ENCODE results near the gene MAPKAP1. TPM values are rescaled to one million over a fixed set of nuclear protein-coding genes. Genes with fewer than 3 reads are reported as not detected.

MAPKAP1 gene
- total and polyA plus RNA-seq, 2 of the 13 experiments (the other 11 are each of a cell fraction or from before 2014, with no cell fraction given), result 45.0 to 64.3 TPM

- TF ChIP-seq, protein P1, sequence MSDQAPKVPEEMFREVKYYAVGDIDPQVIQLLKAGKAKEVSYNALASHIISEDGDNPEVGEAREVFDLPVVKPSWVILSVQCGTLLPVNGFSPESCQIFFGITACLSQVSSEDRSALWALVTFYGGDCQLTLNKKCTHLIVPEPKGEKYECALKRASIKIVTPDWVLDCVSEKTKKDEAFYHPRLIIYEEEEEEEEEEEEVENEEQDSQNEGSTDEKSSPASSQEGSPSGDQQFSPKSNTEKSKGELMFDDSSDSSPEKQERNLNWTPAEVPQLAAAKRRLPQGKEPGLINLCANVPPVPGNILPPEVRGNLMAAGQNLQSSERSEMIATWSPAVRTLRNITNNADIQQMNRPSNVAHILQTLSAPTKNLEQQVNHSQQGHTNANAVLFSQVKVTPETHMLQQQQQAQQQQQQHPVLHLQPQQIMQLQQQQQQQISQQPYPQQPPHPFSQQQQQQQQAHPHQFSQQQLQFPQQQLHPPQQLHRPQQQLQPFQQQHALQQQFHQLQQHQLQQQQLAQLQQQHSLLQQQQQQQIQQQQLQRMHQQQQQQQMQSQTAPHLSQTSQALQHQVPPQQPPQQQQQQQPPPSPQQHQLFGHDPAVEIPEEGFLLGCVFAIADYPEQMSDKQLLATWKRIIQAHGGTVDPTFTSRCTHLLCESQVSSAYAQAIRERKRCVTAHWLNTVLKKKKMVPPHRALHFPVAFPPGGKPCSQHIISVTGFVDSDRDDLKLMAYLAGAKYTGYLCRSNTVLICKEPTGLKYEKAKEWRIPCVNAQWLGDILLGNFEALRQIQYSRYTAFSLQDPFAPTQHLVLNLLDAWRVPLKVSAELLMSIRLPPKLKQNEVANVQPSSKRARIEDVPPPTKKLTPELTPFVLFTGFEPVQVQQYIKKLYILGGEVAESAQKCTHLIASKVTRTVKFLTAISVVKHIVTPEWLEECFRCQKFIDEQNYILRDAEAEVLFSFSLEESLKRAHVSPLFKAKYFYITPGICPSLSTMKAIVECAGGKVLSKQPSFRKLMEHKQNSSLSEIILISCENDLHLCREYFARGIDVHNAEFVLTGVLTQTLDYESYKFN (CRISPR knock-in tag; conservative IDR thresholded peaks at IDR 0.05), result 0 out of 2 replicates have a peak, but pooled peaks have one; percentile 20
- TF ChIP-seq ZNF30 (CRISPR knock-in tag; IDR thresholded peaks at IDR 0.05) (no peak), YEATS2 (CRISPR knock-in tag; IDR thresholded peaks at IDR 0.05; ENCODE audit: borderline replicate concordance) (peak; percentile 66; the same call in 1 of the 2 replicates), ATF7 (IDR thresholded peaks at IDR 0.05) (no peak), ATF7 (CRISPR knock-in tag; IDR thresholded peaks at IDR 0.05) (no peak), ZFP36L2 (CRISPR knock-in tag; IDR thresholded peaks at IDR 0.05) (no peak), MAX (IDR thresholded peaks at IDR 0.05) (peak; percentile 67), ESRRA (CRISPR knock-in tag; IDR thresholded peaks at IDR 0.05; ENCODE audit: low read depth) (0 out of 2 replicates have a peak, but pooled peaks have one; percentile 29), CHCHD3 (CRISPR knock-in tag; IDR thresholded peaks at IDR 0.05) (no peak), CC2D1A (CRISPR knock-in tag; IDR thresholded peaks at IDR 0.05) (no peak), BCL6 (CRISPR knock-in tag; IDR thresholded peaks at IDR 0.05) (no peak), ZSCAN12 (CRISPR knock-in tag; IDR thresholded peaks at IDR 0.05) (no peak), UBTF (CRISPR knock-in tag; IDR thresholded peaks at IDR 0.05) (peak; percentile 52; the same call in 1 of the 2 replicates), FUBP1 (CRISPR knock-in tag; IDR thresholded peaks at IDR 0.05; ENCODE audit: borderline replicate concordance) (no peak), SRSF1 (optimal IDR thresholded peaks at IDR 0.05; ENCODE audit: low read depth, low read length) (no peak)
- TF ChIP-seq, protein P2, sequence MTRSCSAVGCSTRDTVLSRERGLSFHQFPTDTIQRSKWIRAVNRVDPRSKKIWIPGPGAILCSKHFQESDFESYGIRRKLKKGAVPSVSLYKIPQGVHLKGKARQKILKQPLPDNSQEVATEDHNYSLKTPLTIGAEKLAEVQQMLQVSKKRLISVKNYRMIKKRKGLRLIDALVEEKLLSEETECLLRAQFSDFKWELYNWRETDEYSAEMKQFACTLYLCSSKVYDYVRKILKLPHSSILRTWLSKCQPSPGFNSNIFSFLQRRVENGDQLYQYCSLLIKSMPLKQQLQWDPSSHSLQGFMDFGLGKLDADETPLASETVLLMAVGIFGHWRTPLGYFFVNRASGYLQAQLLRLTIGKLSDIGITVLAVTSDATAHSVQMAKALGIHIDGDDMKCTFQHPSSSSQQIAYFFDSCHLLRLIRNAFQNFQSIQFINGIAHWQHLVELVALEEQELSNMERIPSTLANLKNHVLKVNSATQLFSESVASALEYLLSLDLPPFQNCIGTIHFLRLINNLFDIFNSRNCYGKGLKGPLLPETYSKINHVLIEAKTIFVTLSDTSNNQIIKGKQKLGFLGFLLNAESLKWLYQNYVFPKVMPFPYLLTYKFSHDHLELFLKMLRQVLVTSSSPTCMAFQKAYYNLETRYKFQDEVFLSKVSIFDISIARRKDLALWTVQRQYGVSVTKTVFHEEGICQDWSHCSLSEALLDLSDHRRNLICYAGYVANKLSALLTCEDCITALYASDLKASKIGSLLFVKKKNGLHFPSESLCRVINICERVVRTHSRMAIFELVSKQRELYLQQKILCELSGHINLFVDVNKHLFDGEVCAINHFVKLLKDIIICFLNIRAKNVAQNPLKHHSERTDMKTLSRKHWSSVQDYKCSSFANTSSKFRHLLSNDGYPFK (CRISPR knock-in tag; IDR thresholded peaks at IDR 0.05; ENCODE audit: borderline replicate concordance), result peak; percentile 77; the same call in 1 of the 2 replicates
Observed at GRCh38 chr9:125706651-125707471, at the start of gene MAPKAP1 (continued).

All from HepG2 (cell line).